ENCODE results near the gene FLRT2. TPM values are rescaled to one million over a fixed set of nuclear protein-coding genes. Genes with fewer than 3 reads are reported as not detected.

The FLRT2 gene
- total and polyA plus RNA-seq, 9 of the 15 experiments (the other 6 are each of a cell fraction or from before 2014, with no cell fraction given): 0.02 TPM; not detected in 8

- POLR2A ChIA-PET: no interaction called here
- 0% methylated on average over 1 of the region's 1 CpG for WGBS (ENCODE audit: insufficient coverage, low coverage, missing lambda C conversion rate)
- Histone ChIP-seq H3K36me3 (ENCODE audit: control insufficient read depth, insufficient read depth, low read length) (no peaks in the 10 kb centered on the region), H3K79me2 (ENCODE audit: control insufficient read depth, insufficient read depth, low read length) (no peaks in the 10 kb centered on the region), H3K9me3 (replicated peaks; ENCODE audit: control insufficient read depth, insufficient read depth, low read depth, low read length) (no peaks in the 10 kb centered on the region), H2AFZ (ENCODE audit: low read depth, low read length) (no peak overlapping the region), H3K9me1 (ENCODE audit: control insufficient read depth, insufficient read depth, low read length) (no peaks in the 10 kb centered on the region), H4K20me1 (replicated peaks; ENCODE audit: control insufficient read depth, insufficient read depth, low read length) (no peaks in the 10 kb centered on the region), H3K4me2 (ENCODE audit: insufficient read depth, low read length) (no peak overlapping the region), H3K4me3 (no peak overlapping the region), H3K27me3 (ENCODE audit: control insufficient read depth in 2 of 2, insufficient read depth in 2 of 2, low read length in 2 of 2) (no peaks in the 10 kb centered on the region), H3K4me1 (replicated peaks in 1 of 2; ENCODE audit: control insufficient read depth in 2 of 2, insufficient read depth in 2 of 2, low read length in 2 of 2) (no peaks in the 10 kb centered on the region), H3K27ac (ENCODE audit: extremely low read depth, low read depth, low read length) (no peak overlapping the region), H3K9ac (ENCODE audit: insufficient read depth in 1 of 2, low read depth in 2 of 2, low read length in 2 of 2) (no peak overlapping the region)
- ATAC-seq (no peak), FAIRE-seq (no peak), DNase-seq (ENCODE audit: extremely low read depth in 1 of 4, low spot score in 3 of 4) (no peak)
- intact Hi-C loops (cut with micrococcal nuclease) (no loop called here), in situ Hi-C loops (cut with MboI) (no loop called here)
- BruUV-seq (replicated peaks): no TSS peak
- CTCF ChIA-PET (ENCODE audit: low intra/inter-chr PET ratio): no interaction called here
- TF ChIP-seq BRCA1 (IDR thresholded peaks at IDR 0.05) (no peak), BRCA1 (CRISPR knock-in tag; IDR thresholded peaks at IDR 0.05) (no peak), PPARD (CRISPR knock-in tag; IDR thresholded peaks at IDR 0.05) (no peak), RFX7 (CRISPR knock-in tag; IDR thresholded peaks at IDR 0.05) (no peak), ZBTB12 (CRISPR knock-in tag; IDR thresholded peaks at IDR 0.05) (no peak), HNRNPL (IDR thresholded peaks at IDR 0.05; ENCODE audit: low read depth, low read length) (no peak), JUNB (CRISPR knock-in tag; conservative IDR thresholded peaks at IDR 0.05) (no peak), TAF1 (IDR thresholded peaks at IDR 0.05; ENCODE audit: control insufficient read depth, extremely low read depth, insufficient read depth, low read length, severe bottlenecking) (no peak), ZNF778 (CRISPR knock-in tag; IDR thresholded peaks at IDR 0.05) (no peak), ZNF3 (CRISPR knock-in tag; IDR thresholded peaks at IDR 0.05) (no peak), TEAD2 (tag; IDR thresholded peaks at IDR 0.05) (no peak), SAFB2 (IDR thresholded peaks at IDR 0.05; ENCODE audit: borderline replicate concordance, low read depth, low read length, severe bottlenecking) (no peak), ATF3 (IDR thresholded peaks at IDR 0.05) (no peak), ATF3 (CRISPR knock-in tag; conservative IDR thresholded peaks at IDR 0.05) (no peak), HOXB6 (CRISPR knock-in tag; IDR thresholded peaks at IDR 0.05; ENCODE audit: borderline replicate concordance) (no peak), NCOR1 (IDR thresholded peaks at IDR 0.05) (no peak), ZNF57 (CRISPR knock-in tag; IDR thresholded peaks at IDR 0.05) (no peak), ZNF277 (CRISPR knock-in tag; IDR thresholded peaks at IDR 0.05; ENCODE audit: borderline replicate concordance) (no peak), ZNF12 (CRISPR knock-in tag; IDR thresholded peaks at IDR 0.05) (no peak), NR4A1 (CRISPR knock-in tag; IDR thresholded peaks at IDR 0.05) (no peak), NR4A1 (tag; IDR thresholded peaks at IDR 0.05) (no peak), PHF8 (IDR thresholded peaks at IDR 0.05; ENCODE audit: borderline replicate concordance, low read length) (no peak), NR1H2 (CRISPR knock-in tag; IDR thresholded peaks at IDR 0.05) (no peak)
Observed at GRCh38 chr14:85686908-85687307, 157.0 kb downstream of the FLRT2 start.

Measured in K562 (cell line).